Measurements from ENCODE around the gene ANKMY1. TPM values are rescaled to one million over a fixed set of nuclear protein-coding genes. Genes with fewer than 3 reads are reported as not detected.

ANKMY1 gene
- 10.1 and 12.8 TPM in 2 replicates for total RNA-seq (2014; rRNA removed; shearing (Covaris generic))
- 5.1 and 5.6 TPM in 2 replicates for polyA plus RNA-seq (2016; fragmentation: Nextera tagmentation; extraction: Ambion mirVana)

DNA sequence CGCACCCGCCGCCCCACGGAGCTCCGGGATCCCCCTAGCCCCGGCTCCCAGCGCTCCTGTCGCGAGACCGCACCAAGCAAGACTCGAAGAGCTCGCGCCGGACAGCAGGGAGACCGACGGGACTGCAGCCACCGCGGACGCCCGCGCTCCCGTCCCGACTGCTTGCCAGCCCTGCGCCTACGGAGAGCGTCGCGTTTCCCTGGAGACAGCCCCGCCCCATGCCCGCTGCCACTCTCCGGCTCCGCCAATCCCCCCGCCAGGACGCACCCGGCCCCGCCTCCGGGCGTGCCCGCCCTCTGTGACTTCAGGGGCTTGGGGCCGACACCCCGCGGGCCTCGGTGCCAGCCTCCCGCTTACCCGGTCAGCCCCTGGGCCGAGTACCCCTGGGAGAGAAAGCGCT, at the start of gene ANKMY1:
ANKMY1 (minus strand) TSS at position 181 of the 400 bp plus-strand sequence. CDS start 653 bp downstream, outside the sequence.
- Histone ChIP-seq H3K4me3 (peak within 1 kb of the TSS; percentile 69), H2AFZ (peak within 1 kb of the TSS; percentile 70), H3K4me1 (ENCODE audit: insufficient read depth) (peaks cover 26% of the 10 kb centered on the region), H3K27ac (no peak within 1 kb of the TSS), H3K4me2 (ENCODE audit: unreplicated experiment) (peak within 1 kb of the TSS; percentile 77), H3K79me2 (ENCODE audit: insufficient read depth) (peaks cover 29% of the 10 kb centered on the region), H3K9me3 (ENCODE audit: low read depth) (no peaks in the 10 kb centered on the region), H3F3A (ENCODE audit: insufficient read depth) (peaks cover 29% of the 10 kb centered on the region), H3K9ac (peak within 1 kb of the TSS; percentile 77), H3K36me3 (ENCODE audit: low read depth) (no peaks in the 10 kb centered on the region), H3K27me3 (replicated peaks; ENCODE audit: insufficient read depth) (no peaks in the 10 kb centered on the region), H3K9me2 (ENCODE audit: insufficient read depth) (no peaks in the 10 kb centered on the region), H4K20me1 (ENCODE audit: insufficient read depth) (no peaks in the 10 kb centered on the region)
- TF ChIP-seq EZH2phosphoT487 (IDR thresholded peaks at IDR 0.05; ENCODE audit: insufficient read depth, low read depth) (no peak), EZH2 (IDR thresholded peaks at IDR 0.05; ENCODE audit: insufficient read depth, poor library complexity, severe bottlenecking) (no peak)
- in situ Hi-C loops (cut with MboI), result no loop called here
- DNase-seq, result peak; percentile 91
- WGBS, 2 experiments (ENCODE audit: low coverage in 1 of 2, low lambda C conversion rate in 2 of 2, missing lambda C conversion rate in 2 of 2), result 2 to 8% methylated on average over 13 to 29 of the region's 47 CpGs

- no peak overlapping the region for H3K27ac ChIP-seq
- H2AFZ ChIP-seq, result no peak overlapping the region
- H3K36me3 ChIP-seq (ENCODE audit: low read depth), result no peaks in the 10 kb centered on the region
- no peaks in the 10 kb centered on the region for H3K9me2 ChIP-seq (ENCODE audit: insufficient read depth)
- no peaks in the 10 kb centered on the region for H3K4me1 ChIP-seq (ENCODE audit: insufficient read depth)
- TF ChIP-seq EZH2 (IDR thresholded peaks at IDR 0.05; ENCODE audit: insufficient read depth, poor library complexity, severe bottlenecking) (no peak), EZH2phosphoT487 (IDR thresholded peaks at IDR 0.05; ENCODE audit: insufficient read depth, low read depth) (no peak)
- DNase-seq, result no peak
- no peaks in the 10 kb centered on the region for H3K27me3 ChIP-seq (replicated peaks; ENCODE audit: insufficient read depth)
- no peak overlapping the region for H3K4me2 ChIP-seq (ENCODE audit: unreplicated experiment)
- 75 to 79% methylated on average over 12 of the region's 12 CpGs for WGBS, 2 experiments (ENCODE audit: low coverage in 1 of 2, low lambda C conversion rate in 2 of 2, missing lambda C conversion rate in 2 of 2)
- no peaks in the 10 kb centered on the region for H4K20me1 ChIP-seq (ENCODE audit: insufficient read depth)
- H3K9ac ChIP-seq, result no peak overlapping the region
- H3F3A ChIP-seq (ENCODE audit: insufficient read depth), result no peaks in the 10 kb centered on the region
- no peak overlapping the region for H3K4me3 ChIP-seq
- in situ Hi-C loops (cut with MboI), result no loop called here
- H3K9me3 ChIP-seq (ENCODE audit: low read depth), result no peaks in the 10 kb centered on the region
- no peaks in the 10 kb centered on the region for H3K79me2 ChIP-seq (ENCODE audit: insufficient read depth)
Observed at GRCh38 chr2:240605867-240606743, 48.3 kb upstream of the ANKMY1 start.

DNA sequence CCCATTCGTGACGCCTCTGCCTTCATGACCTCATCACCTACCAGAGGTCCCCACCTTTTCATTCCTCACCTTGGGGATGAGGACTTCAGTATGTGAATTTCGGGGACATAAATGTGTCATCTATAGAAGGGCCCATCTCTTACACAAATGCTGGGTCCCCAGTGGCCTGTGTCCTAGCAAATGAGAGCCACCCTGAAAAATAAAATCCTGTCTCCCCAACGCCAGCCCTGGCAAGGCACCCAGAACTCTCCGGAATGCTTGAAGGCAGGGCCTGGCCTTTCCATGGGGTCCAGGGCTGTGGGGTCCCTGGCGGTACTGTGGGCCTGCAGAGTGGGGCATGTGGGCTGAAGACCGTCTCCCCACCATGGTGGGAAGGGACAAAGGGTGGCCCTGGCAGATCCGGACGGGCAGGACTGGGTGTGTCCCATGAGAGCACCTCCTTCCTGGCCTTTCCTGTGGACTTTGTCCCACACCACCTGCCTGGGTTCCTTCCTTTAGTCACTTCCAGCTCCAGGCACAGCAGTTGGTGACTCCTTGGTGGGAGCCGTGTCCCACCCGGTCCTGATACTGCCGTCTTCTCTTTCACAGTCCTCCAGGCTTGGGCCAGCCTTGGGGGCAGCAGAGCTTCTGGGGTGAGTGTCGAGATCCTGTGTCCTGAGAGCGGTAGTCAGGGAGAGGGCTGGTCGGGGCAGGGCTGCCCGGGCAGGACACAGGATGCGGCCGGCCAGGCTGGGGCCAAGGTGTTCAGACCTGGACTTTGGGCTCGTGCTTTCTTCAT, 47.3 kb upstream of the ANKMY1 start:
- Histone ChIP-seq H3K79me2 (ENCODE audit: insufficient read depth) (no peaks in the 10 kb centered on the region), H3K27ac (no peak overlapping the region), H2AFZ (no peak overlapping the region), H3F3A (ENCODE audit: insufficient read depth) (no peaks in the 10 kb centered on the region), H3K4me1 (ENCODE audit: insufficient read depth) (no peaks in the 10 kb centered on the region), H3K36me3 (ENCODE audit: low read depth) (no peaks in the 10 kb centered on the region), H3K9me3 (ENCODE audit: low read depth) (no peaks in the 10 kb centered on the region), H3K9me2 (ENCODE audit: insufficient read depth) (no peaks in the 10 kb centered on the region), H3K9ac (no peak overlapping the region), H4K20me1 (ENCODE audit: insufficient read depth) (no peaks in the 10 kb centered on the region), H3K27me3 (replicated peaks; ENCODE audit: insufficient read depth) (no peaks in the 10 kb centered on the region), H3K4me3 (no peak overlapping the region), H3K4me2 (ENCODE audit: unreplicated experiment) (no peak overlapping the region)
- 83 to 85% methylated on average over 19 of the region's 19 CpGs for WGBS, 2 experiments (ENCODE audit: low coverage in 1 of 2, low lambda C conversion rate in 2 of 2, missing lambda C conversion rate in 2 of 2)
- no peak for TF ChIP-seq EZH2phosphoT487 (IDR thresholded peaks at IDR 0.05; ENCODE audit: insufficient read depth, low read depth)
- TF ChIP-seq EZH2 (IDR thresholded peaks at IDR 0.05; ENCODE audit: insufficient read depth, poor library complexity, severe bottlenecking), result no peak
- DNase-seq, result no peak
- in situ Hi-C loops (cut with MboI), result no loop called here

DNA sequence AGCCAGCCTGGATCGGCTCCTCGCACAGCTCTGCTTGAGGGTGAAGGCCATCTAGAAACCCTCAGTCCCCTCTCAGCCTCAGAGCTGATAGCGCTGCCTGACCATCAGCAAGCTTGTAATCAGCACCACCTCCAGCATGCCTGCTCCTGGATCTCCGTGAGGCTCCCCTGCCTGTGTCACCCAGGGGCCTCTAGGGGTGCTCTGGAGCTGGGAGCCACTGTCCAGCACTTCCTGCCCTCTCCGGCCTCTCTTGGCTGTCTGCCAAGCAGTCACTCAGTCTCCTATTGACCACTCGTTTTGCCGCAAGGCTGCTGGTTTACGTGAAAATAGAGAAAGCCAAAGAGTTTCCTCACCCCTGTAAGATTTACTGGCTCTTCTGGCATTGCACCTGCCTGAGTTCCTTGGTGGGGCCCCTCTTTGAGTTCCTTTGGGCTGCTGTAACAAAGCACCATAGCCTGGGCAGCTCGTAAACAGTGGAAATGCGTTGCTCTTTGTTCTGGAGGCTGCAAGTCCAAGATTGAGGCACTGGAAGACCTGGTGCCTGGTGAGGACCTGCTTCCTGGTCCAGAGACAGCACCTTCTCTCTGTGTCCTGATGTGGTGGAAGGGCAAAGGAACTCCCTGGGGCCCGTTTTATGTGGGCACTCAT, 46.6 kb upstream of the ANKMY1 start:
- H3K4me3 ChIP-seq, result no peak overlapping the region
- H3K36me3 ChIP-seq (ENCODE audit: low read depth), result no peaks in the 10 kb centered on the region
- H3K27me3 ChIP-seq (replicated peaks; ENCODE audit: insufficient read depth), result no peaks in the 10 kb centered on the region
- no peaks in the 10 kb centered on the region for H3K9me3 ChIP-seq (ENCODE audit: low read depth)
- in situ Hi-C loops (cut with MboI), result no loop called here
- H3K27ac ChIP-seq, result no peak overlapping the region
- H2AFZ ChIP-seq, result no peak overlapping the region
- peak; percentile 52 for DNase-seq
- H3K4me2 ChIP-seq (ENCODE audit: unreplicated experiment), result no peak overlapping the region
- H3F3A ChIP-seq (ENCODE audit: insufficient read depth), result no peaks in the 10 kb centered on the region
- TF ChIP-seq EZH2 (IDR thresholded peaks at IDR 0.05; ENCODE audit: insufficient read depth, poor library complexity, severe bottlenecking) (no peak), EZH2phosphoT487 (IDR thresholded peaks at IDR 0.05; ENCODE audit: insufficient read depth, low read depth) (no peak)
- no peaks in the 10 kb centered on the region for H3K4me1 ChIP-seq (ENCODE audit: insufficient read depth)
- H3K9ac ChIP-seq, result no peak overlapping the region
- no peaks in the 10 kb centered on the region for H4K20me1 ChIP-seq (ENCODE audit: insufficient read depth)
- no peaks in the 10 kb centered on the region for H3K79me2 ChIP-seq (ENCODE audit: insufficient read depth)
- 43 to 45% methylated on average over 10 to 11 of the region's 11 CpGs for WGBS, 2 experiments (ENCODE audit: low coverage in 1 of 2, low lambda C conversion rate in 2 of 2, missing lambda C conversion rate in 2 of 2)
- H3K9me2 ChIP-seq (ENCODE audit: insufficient read depth), result no peaks in the 10 kb centered on the region
